ENCODE data around the gene SLAMF9. TPM values are rescaled to one million over a fixed set of nuclear protein-coding genes. Genes with fewer than 3 reads are reported as not detected.

SLAMF9 gene
- total RNA-seq, 5 donors from 2014 or later (not counting 1 experiment from before 2014, with no cell fraction given), result not detected

DNA sequence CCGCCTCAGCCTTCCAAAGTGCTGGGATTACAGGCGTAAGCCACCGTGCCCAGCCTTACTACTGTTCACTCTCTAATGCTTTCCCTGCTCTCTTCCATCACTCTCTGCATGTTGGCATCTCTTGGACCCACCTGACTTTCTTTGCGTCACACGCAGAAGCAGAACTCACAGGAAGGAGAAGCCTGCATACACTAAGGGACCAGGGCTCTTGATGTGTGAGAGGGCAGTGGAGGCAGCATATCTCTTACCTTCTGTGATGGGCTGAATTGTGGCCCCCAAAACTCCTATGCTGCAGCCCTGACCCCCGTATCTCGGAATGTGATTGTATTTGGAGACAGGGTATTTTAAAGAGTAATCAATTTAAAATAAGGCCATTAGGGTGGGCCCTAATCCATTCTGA, 26.7 kb upstream of the SLAMF9 start:
- H3K27me3 Mint-ChIP-seq, result peaks cover 30 to 39% of the 10 kb centered on the region in 2 donors
- peaks cover 0 to 24% of the 10 kb centered on the region in 2 experiments for H3K27me3 ChIP-seq (replicated peaks in 1 of 2; ENCODE audit: control insufficient read depth in 2 of 2, extremely low read depth in 1 of 2, insufficient read depth in 2 of 2, low read length in 1 of 2)
- ChIA-PET POLR2A (no interaction called here), CTCF (no interaction called here)
- no peaks in the 10 kb centered on the region for H3K4me1 ChIP-seq (ENCODE audit: control insufficient read depth in 1 of 2, extremely low read depth in 1 of 2, insufficient read depth in 2 of 2, low read length in 2 of 2)
- no peaks in the 10 kb centered on the region for H3K9me3 ChIP-seq
- no peak overlapping the region for H3K27ac Mint-ChIP-seq
- no peaks in the 10 kb centered on the region for H3K9me3 Mint-ChIP-seq
- no peaks in the 10 kb centered on the region for H3K4me1 Mint-ChIP-seq
- no peak for ATAC-seq (replicated peaks in 1 of 4)
- no peaks in the 10 kb centered on the region for H3K36me3 Mint-ChIP-seq
- H3K4me3 Mint-ChIP-seq, result no peak overlapping the region
- H3K4me3 ChIP-seq (ENCODE audit: control insufficient read depth in 1 of 2, extremely low read depth in 1 of 2, low read length in 1 of 2), result no peak overlapping the region
- WGBS (ENCODE audit: insufficient coverage), result 100% methylated on average over 1 of the region's 7 CpGs
- H3K27ac ChIP-seq (ENCODE audit: low read length), result no peak overlapping the region
- no peaks in the 10 kb centered on the region for H3K36me3 ChIP-seq (ENCODE audit: control insufficient read depth in 2 of 2, extremely low read depth in 1 of 2, insufficient read depth in 1 of 2, low read length in 1 of 2)
- DNase-seq, result no peak

DNA sequence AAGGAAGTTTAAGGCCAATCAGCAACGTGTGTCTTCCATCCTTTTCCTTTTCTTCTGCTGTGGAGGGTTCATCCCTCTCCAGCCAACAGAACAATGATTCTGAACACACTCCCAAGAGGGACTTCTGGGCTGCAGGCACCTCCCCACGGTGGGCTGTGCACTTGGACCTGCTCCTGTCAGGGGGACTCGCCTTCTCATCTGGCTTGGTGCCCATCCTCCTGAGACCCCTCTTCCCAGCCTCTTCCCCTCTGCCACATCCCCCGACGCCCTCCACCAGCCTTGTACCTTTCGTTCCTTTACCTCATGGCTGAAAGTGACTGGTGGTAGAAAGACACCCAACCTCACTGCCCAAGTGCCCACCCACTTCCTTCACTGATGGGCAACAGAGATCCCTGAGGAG, 26.0 kb upstream of the SLAMF9 start:
- no peaks in the 10 kb centered on the region for H3K4me1 ChIP-seq (ENCODE audit: control insufficient read depth in 1 of 2, extremely low read depth in 1 of 2, insufficient read depth in 2 of 2, low read length in 2 of 2)
- Mint-ChIP-seq H3K36me3 (no peaks in the 10 kb centered on the region), H3K27me3 (peaks cover 27 to 34% of the 10 kb centered on the region in 2 donors), H3K4me1 (no peaks in the 10 kb centered on the region), H3K4me3 (no peak overlapping the region), H3K9me3 (no peaks in the 10 kb centered on the region), H3K27ac (no peak overlapping the region)
- peaks cover 0 to 18% of the 10 kb centered on the region in 2 experiments for H3K27me3 ChIP-seq (replicated peaks in 1 of 2; ENCODE audit: control insufficient read depth in 2 of 2, extremely low read depth in 1 of 2, insufficient read depth in 2 of 2, low read length in 1 of 2)
- no peak overlapping the region for H3K27ac ChIP-seq (ENCODE audit: low read length)
- WGBS (ENCODE audit: insufficient coverage), result 42% methylated on average over 2 of the region's 6 CpGs
- ChIA-PET POLR2A (no interaction called here), CTCF (no interaction called here)
- H3K4me3 ChIP-seq (ENCODE audit: control insufficient read depth in 1 of 2, extremely low read depth in 1 of 2, low read length in 1 of 2), result no peak overlapping the region
- H3K36me3 ChIP-seq (ENCODE audit: control insufficient read depth in 2 of 2, extremely low read depth in 1 of 2, insufficient read depth in 1 of 2, low read length in 1 of 2), result no peaks in the 10 kb centered on the region
- no peak for DNase-seq
- no peak for ATAC-seq (replicated peaks in 1 of 4)
- no peaks in the 10 kb centered on the region for H3K9me3 ChIP-seq

DNA sequence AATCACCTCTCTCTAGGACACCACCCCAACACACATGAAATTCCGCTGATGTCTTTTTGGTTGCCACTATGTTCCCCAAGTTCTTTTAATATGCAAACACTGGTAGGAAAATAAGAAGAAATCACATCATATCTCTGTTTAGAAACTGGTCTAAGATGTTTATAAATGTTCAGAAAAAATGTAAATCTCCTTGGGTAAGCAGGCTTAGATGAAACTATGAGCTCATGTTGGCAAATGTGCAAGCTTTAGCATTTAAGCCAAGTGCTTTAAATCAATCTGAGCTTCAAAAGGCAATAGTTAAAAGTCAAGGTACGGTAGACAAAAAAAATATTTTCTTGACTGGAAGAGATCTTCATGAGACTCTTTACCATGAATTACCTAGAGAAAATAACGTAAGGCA, 25.2 kb upstream of the SLAMF9 start:
- Histone ChIP-seq H3K4me3 (ENCODE audit: control insufficient read depth in 1 of 2, extremely low read depth in 1 of 2, low read length in 1 of 2) (no peak overlapping the region), H3K36me3 (ENCODE audit: control insufficient read depth in 2 of 2, extremely low read depth in 1 of 2, insufficient read depth in 1 of 2, low read length in 1 of 2) (no peaks in the 10 kb centered on the region), H3K27ac (ENCODE audit: low read length) (no peak overlapping the region), H3K4me1 (ENCODE audit: control insufficient read depth in 1 of 2, extremely low read depth in 1 of 2, insufficient read depth in 2 of 2, low read length in 2 of 2) (no peaks in the 10 kb centered on the region), H3K9me3 (no peaks in the 10 kb centered on the region), H3K27me3 (replicated peaks in 1 of 2; ENCODE audit: control insufficient read depth in 2 of 2, extremely low read depth in 1 of 2, insufficient read depth in 2 of 2, low read length in 1 of 2) (peaks cover 0 to 22% of the 10 kb centered on the region in 2 experiments)
- Mint-ChIP-seq H3K36me3 (no peaks in the 10 kb centered on the region), H3K27me3 (peaks cover 26 to 33% of the 10 kb centered on the region in 2 donors), H3K4me1 (no peaks in the 10 kb centered on the region), H3K9me3 (no peaks in the 10 kb centered on the region), H3K4me3 (no peak overlapping the region), H3K27ac (no peak overlapping the region)
- ChIA-PET CTCF (no interaction called here), POLR2A (no interaction called here)
- no CpG with 5 or more reads among the region's 3 CpGs for WGBS (ENCODE audit: insufficient coverage)
- no peak for ATAC-seq (replicated peaks in 1 of 4)
- no peak for DNase-seq

DNA sequence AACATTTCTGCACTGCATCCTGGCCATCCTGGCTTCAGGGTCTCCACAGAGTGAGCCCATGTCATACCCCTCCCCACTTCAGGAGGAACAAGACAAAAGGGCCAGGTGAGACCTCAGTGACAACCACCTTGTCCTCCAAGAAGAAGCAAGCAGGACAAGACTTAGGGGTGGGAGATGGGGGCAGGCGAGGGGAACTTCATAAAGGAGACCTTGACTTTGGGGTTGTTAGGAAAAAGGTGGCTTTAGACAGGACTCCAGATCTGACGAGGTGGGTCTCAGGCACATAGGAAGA, 24.0 kb upstream of the SLAMF9 start:
- CTCF ChIA-PET, result no interaction called here

DNA sequence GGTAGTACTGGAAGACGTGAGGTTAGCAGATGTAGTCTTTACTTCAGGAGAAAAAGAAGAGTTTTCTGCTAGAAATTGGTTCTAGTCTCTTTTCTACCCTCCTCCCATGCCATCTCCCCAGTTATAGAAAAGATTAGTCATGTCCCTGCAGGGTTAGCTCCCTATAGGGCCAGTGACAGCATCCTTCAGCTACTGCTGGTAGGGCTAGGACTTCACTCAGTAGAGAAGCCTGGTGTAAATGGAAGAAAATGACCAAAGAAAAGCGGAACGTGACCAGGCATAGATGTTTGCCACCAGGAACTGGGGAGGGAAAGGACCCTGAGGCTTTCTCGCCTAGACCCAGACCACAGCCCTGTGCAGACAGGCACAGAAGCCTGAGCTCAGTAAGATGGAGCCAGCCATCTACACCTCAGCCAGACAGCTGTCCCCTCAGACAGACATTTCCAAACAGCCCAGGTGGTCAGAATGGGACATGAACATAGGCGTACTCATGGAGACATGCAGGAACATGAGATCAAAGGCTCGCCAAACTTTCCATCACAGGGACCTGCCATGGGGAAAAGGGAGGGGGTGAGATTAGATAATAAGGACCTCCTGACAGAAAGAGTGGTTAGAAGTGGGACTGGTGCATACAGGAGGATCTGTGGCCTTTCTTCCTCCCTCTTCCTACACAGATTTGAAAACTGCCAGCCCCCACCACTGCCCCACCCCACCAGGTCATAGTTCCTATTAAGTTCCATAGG, 23.5 kb upstream of the SLAMF9 start:
- Mint-ChIP-seq H3K9me3 (no peaks in the 10 kb centered on the region), H3K4me1 (no peaks in the 10 kb centered on the region), H3K36me3 (no peaks in the 10 kb centered on the region), H3K4me3 (no peak overlapping the region), H3K27me3 (peaks cover 26 to 27% of the 10 kb centered on the region in 2 donors), H3K27ac (no peak overlapping the region)
- Histone ChIP-seq H3K36me3 (ENCODE audit: control insufficient read depth in 2 of 2, extremely low read depth in 1 of 2, insufficient read depth in 1 of 2, low read length in 1 of 2) (no peaks in the 10 kb centered on the region), H3K4me3 (ENCODE audit: control insufficient read depth in 1 of 2, extremely low read depth in 1 of 2, low read length in 1 of 2) (no peak overlapping the region), H3K27ac (ENCODE audit: low read length) (no peak overlapping the region), H3K27me3 (replicated peaks in 1 of 2; ENCODE audit: control insufficient read depth in 2 of 2, extremely low read depth in 1 of 2, insufficient read depth in 2 of 2, low read length in 1 of 2) (peaks cover 0 to 36% of the 10 kb centered on the region in 2 experiments), H3K9me3 (no peaks in the 10 kb centered on the region), H3K4me1 (ENCODE audit: control insufficient read depth in 1 of 2, extremely low read depth in 1 of 2, insufficient read depth in 2 of 2, low read length in 2 of 2) (no peaks in the 10 kb centered on the region)
- ChIA-PET CTCF (no interaction called here), POLR2A (no interaction called here)
- WGBS (ENCODE audit: insufficient coverage), result no CpG with 5 or more reads among the region's 6 CpGs
- DNase-seq (no peak), ATAC-seq (replicated peaks in 1 of 4) (no peak)

More for the DNA sequence above, 24.0 kb upstream of the SLAMF9 start:
- no peak overlapping the region for H3K27ac Mint-ChIP-seq
- no peaks in the 10 kb centered on the region for H3K9me3 Mint-ChIP-seq
- no peak overlapping the region for H3K4me3 Mint-ChIP-seq
- H3K36me3 Mint-ChIP-seq, result no peaks in the 10 kb centered on the region
- H3K27me3 Mint-ChIP-seq, result peaks cover 26 to 29% of the 10 kb centered on the region in 2 donors
- H3K27ac ChIP-seq (ENCODE audit: low read length), result no peak overlapping the region
- no peaks in the 10 kb centered on the region for H3K4me1 ChIP-seq (ENCODE audit: control insufficient read depth in 1 of 2, extremely low read depth in 1 of 2, insufficient read depth in 2 of 2, low read length in 2 of 2)
- H3K9me3 ChIP-seq, result no peaks in the 10 kb centered on the region
- H3K36me3 ChIP-seq (ENCODE audit: control insufficient read depth in 2 of 2, extremely low read depth in 1 of 2, insufficient read depth in 1 of 2, low read length in 1 of 2), result no peaks in the 10 kb centered on the region
- H3K4me1 Mint-ChIP-seq, result no peaks in the 10 kb centered on the region
- H3K27me3 ChIP-seq (replicated peaks in 1 of 2; ENCODE audit: control insufficient read depth in 2 of 2, extremely low read depth in 1 of 2, insufficient read depth in 2 of 2, low read length in 1 of 2), result peaks cover 0 to 31% of the 10 kb centered on the region in 2 experiments
- POLR2A ChIA-PET, result no interaction called here
- no CpG with 5 or more reads among the region's 2 CpGs for WGBS (ENCODE audit: insufficient coverage)
- no peak overlapping the region for H3K4me3 ChIP-seq (ENCODE audit: control insufficient read depth in 1 of 2, extremely low read depth in 1 of 2, low read length in 1 of 2)
- ATAC-seq (replicated peaks in 1 of 4) (no peak), DNase-seq (no peak)

DNA sequence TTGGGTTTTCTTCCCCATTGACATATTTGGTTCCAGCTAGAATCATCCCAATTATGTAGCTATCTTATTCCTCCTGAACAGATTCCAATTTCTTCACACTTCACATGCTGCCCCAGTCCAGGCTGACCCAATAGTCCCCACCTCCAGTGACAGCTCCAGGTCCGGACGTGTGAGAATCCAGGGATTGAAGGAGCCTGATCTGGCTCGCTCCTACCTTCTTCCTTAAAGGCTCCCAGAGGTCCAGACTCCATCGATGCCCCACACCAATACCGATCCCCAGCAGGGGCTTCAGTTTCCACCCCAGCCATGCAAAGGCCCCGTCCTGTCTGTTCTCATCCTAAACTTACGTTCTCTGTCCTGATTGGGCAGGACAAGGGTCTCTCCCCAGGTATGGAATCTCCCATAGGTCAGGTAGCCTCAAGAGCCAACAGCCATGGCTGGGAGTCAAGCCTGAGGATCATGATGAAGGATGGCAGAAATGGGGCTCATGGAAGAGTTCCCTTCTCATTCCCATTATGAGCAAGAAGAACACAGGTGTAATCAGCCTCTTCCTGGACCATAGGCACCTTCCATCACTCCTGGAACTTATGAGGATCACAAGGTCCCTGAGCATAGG, 20.4 kb upstream of the SLAMF9 start:
- 81% methylated on average over 6 of the region's 7 CpGs for WGBS (ENCODE audit: insufficient coverage)
- H3K27me3 Mint-ChIP-seq, result peaks cover 14 to 23% of the 10 kb centered on the region in 2 donors

More for the DNA sequence above, 20.4 kb upstream of the SLAMF9 start:
- Mint-ChIP-seq H3K9me3 (no peaks in the 10 kb centered on the region), H3K4me3 (no peak overlapping the region), H3K27ac (no peak overlapping the region), H3K4me1 (no peaks in the 10 kb centered on the region), H3K36me3 (no peaks in the 10 kb centered on the region)
- Histone ChIP-seq H3K4me1 (ENCODE audit: control insufficient read depth in 1 of 2, extremely low read depth in 1 of 2, insufficient read depth in 2 of 2, low read length in 2 of 2) (no peaks in the 10 kb centered on the region), H3K9me3 (no peaks in the 10 kb centered on the region), H3K4me3 (ENCODE audit: control insufficient read depth in 1 of 2, extremely low read depth in 1 of 2, low read length in 1 of 2) (no peak overlapping the region), H3K27me3 (replicated peaks in 1 of 2; ENCODE audit: control insufficient read depth in 2 of 2, extremely low read depth in 1 of 2, insufficient read depth in 2 of 2, low read length in 1 of 2) (peaks cover 0 to 30% of the 10 kb centered on the region in 2 experiments), H3K27ac (ENCODE audit: low read length) (no peak overlapping the region), H3K36me3 (ENCODE audit: control insufficient read depth in 2 of 2, extremely low read depth in 1 of 2, insufficient read depth in 1 of 2, low read length in 1 of 2) (no peaks in the 10 kb centered on the region)
- no peak for DNase-seq
- no peak for ATAC-seq (replicated peaks in 1 of 4)
- POLR2A ChIA-PET, result no interaction called here
- CTCF ChIA-PET, result no interaction called here

Measured in T-cell (primary cell).